HEK293 (cell line): ENCODE measurements around the gene CEMP1.
A peak's percentile ranks its signal among the peaks of the same experiment; 100 is the strongest.

ENCODE experiments used
- BCL6B ChIP-seq: fragments of 450-650 bp; formaldehyde crosslinking; IDR thresholded peaks from 2 replicates; pipeline ENCODE4 v1.5.1; 2017; ENCODE audit warnings: missing biosample characterization, missing genetic modification characterization
- HIC1 ChIP-seq: fragments of 450-650 bp; formaldehyde crosslinking; IDR thresholded peaks from 2 replicates; pipeline ENCODE4 v1.5.1; 2016; ENCODE audit warnings: missing biosample characterization, missing genetic modification characterization
- INSM2 ChIP-seq: fragments of 450-650 bp; formaldehyde crosslinking; IDR thresholded peaks from 2 replicates; pipeline ENCODE4 v1.5.1; 2016; ENCODE audit warnings: missing biosample characterization, missing genetic modification characterization
- KLF8 ChIP-seq: fragments of 450-650 bp; formaldehyde crosslinking; IDR thresholded peaks from 2 replicates; pipeline ENCODE4 v1.5.1; 2016; ENCODE audit warnings: missing biosample characterization, missing genetic modification characterization
- KLF9 ChIP-seq: fragments of 450-650 bp; formaldehyde crosslinking; IDR thresholded peaks from 2 replicates; pipeline ENCODE4 v1.5.1; 2016; ENCODE audit warnings: missing biosample characterization, missing genetic modification characterization, low read depth
- PRDM6 ChIP-seq: fragments of 450-650 bp; formaldehyde crosslinking; IDR thresholded peaks from 2 replicates; pipeline ENCODE4 v1.5.1; 2017; ENCODE audit warnings: missing biosample characterization, missing genetic modification characterization
- TCF7L2 ChIP-seq: IDR thresholded peaks from 2 replicates; pipeline ENCODE4 v1.6.1; 2011; ENCODE audit warnings: low read depth, mild to moderate bottlenecking, inconsistent platforms, low read length, moderate library complexity, borderline replicate concordance
- YY1 ChIP-seq: fragments of 450-650 bp; formaldehyde crosslinking; IDR thresholded peaks from 2 replicates; pipeline ENCODE4 v1.5.1; 2018; ENCODE audit warnings: missing biosample characterization, missing genetic modification characterization
- ZBTB17 ChIP-seq: fragments of 450-650 bp; formaldehyde crosslinking; IDR thresholded peaks from 2 replicates; pipeline ENCODE4 v1.5.1; 2016; ENCODE audit warnings: missing biosample characterization, missing genetic modification characterization
- ZNF121 ChIP-seq: fragments of 450-650 bp; formaldehyde crosslinking; IDR thresholded peaks from 2 replicates; pipeline ENCODE4 v1.5.1; 2016; ENCODE audit warnings: missing biosample characterization, missing genetic modification characterization
- ZNF18 ChIP-seq: fragments of 450-650 bp; formaldehyde crosslinking; IDR thresholded peaks from 2 replicates; pipeline ENCODE4 v1.5.1; 2016; ENCODE audit warnings: missing biosample characterization, missing genetic modification characterization
- ZNF223 ChIP-seq: fragments of 450-650 bp; formaldehyde crosslinking; IDR thresholded peaks from 2 replicates; pipeline ENCODE4 v1.5.1; 2016; ENCODE audit warnings: missing biosample characterization, missing genetic modification characterization
- ZNF521 ChIP-seq: fragments of 450-650 bp; formaldehyde crosslinking; IDR thresholded peaks from 2 replicates; pipeline ENCODE4 v1.5.1; 2017; ENCODE audit warnings: missing biosample characterization, mild to moderate bottlenecking, missing genetic modification characterization
- ZNF530 ChIP-seq: fragments of 450-650 bp; formaldehyde crosslinking; IDR thresholded peaks from 2 replicates; pipeline ENCODE4 v1.5.1; 2016; ENCODE audit warnings: low read depth, missing biosample characterization, missing genetic modification characterization
- ZNF561 ChIP-seq: fragments of 450-650 bp; IDR thresholded peaks from 2 replicates; pipeline ENCODE4 v1.5.1; 2018; ENCODE audit warnings: missing biosample characterization, missing genetic modification characterization, borderline replicate concordance
- ZNF585B ChIP-seq: fragments of 450-650 bp; formaldehyde crosslinking; IDR thresholded peaks from 2 replicates; pipeline ENCODE4 v1.5.1; 2016; ENCODE audit warnings: missing biosample characterization, missing genetic modification characterization
- ZNF621 ChIP-seq: fragments of 450-650 bp; formaldehyde crosslinking; IDR thresholded peaks from 2 replicates; pipeline ENCODE4 v1.5.1; 2017; ENCODE audit warnings: missing biosample characterization, missing genetic modification characterization
- ZNF701 ChIP-seq: fragments of 450-650 bp; formaldehyde crosslinking; IDR thresholded peaks from 2 replicates; pipeline ENCODE4 v1.5.1; 2016; ENCODE audit warnings: missing biosample characterization, missing genetic modification characterization
- ZNF785 ChIP-seq: fragments of 450-650 bp; formaldehyde crosslinking; IDR thresholded peaks from 2 replicates; pipeline ENCODE4 v1.5.1; 2016; ENCODE audit warnings: missing biosample characterization, missing genetic modification characterization
- TF ChIP-seq, protein P1 (sequence below): fragments of 450-650 bp; formaldehyde crosslinking; IDR thresholded peaks from 2 replicates; pipeline ENCODE4 v1.5.1; 2017; ENCODE audit warnings: missing biosample characterization, missing genetic modification characterization
- TF ChIP-seq, protein P2 (sequence below): fragments of 450-650 bp; formaldehyde crosslinking; conservative IDR thresholded peaks from 2 replicates; pipeline ENCODE4 v1.5.1; 2016; ENCODE audit warnings: low read depth, missing biosample characterization, missing genetic modification characterization

CEMP1 gene

DNA sequence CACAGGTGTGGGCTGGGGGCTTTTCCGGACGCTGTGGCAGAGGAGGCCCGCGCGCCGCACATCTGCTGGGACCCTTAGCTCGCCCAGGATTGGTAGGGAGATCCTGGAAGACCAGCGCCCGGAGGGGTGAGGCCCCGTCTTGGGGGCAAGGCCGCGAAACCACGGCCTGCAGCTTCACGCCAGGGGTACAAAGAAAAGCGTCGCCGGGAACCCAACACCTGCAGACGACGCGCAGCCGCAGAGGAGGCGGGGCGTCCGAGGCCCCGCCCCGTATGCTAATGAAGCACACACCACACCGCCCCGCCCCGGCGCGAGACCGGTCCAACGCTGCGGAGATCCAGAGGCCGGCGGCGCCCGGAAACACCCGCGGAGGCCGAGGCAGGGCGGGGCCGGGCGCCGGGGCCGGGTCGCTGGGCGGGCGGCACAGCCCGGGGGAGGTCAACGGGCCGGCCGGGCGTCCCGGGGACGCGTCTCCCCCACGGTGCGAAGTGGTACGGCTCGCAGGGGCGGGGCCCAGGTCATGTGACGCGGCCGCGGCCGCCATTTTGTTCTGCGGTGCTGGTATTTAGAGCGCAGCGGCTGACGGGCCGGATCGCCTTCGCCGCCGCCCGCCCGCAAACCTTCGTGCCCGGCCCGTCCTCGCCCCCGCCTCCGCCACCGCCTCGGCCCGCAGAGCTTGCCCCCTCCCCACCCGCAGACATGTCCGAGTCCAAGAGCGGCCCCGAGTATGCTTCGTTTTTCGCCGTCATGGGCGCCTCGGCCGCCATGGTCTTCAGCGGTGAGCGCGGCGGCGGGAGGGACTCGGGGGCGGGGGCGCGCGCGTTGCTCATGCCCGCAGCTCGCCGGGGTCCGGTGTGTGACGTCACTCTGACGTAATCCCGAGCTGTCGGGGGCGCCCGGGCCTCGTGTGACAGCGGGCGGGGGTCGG is 17.5 kb downstream of the CEMP1 start, which contains the start of gene ATP6V0C (continued):
- TF ChIP-seq HIC1 (tag by site-specific recombination) (peak; percentile 2; the same call in 1 of the 2 replicates), BCL6B (tag by site-specific recombination) (no peak), YY1 (peak; percentile 87), INSM2 (tag by site-specific recombination) (no peak), KLF9 (tag by site-specific recombination) (peak; percentile 74), ZNF223 (tag by site-specific recombination) (no peak), TCF7L2 (no peak), ZNF701 (tag by site-specific recombination) (no peak), KLF8 (tag by site-specific recombination) (peak; percentile 57; the same call in 1 of the 2 replicates), ZNF561 (no peak; the same call in 1 of the 2 replicates), ZNF530 (no peak), ZNF785 (0 out of 2 replicates have a peak, but pooled peaks have one; percentile 62), ZNF621 (tag by site-specific recombination) (no peak), ZNF585B (no peak), ZNF521 (tag by site-specific recombination) (no peak), ZNF18 (no peak), ZBTB17 (tag by site-specific recombination) (no peak), PRDM6 (tag by site-specific recombination) (no peak), ZNF121 (tag by site-specific recombination) (0 out of 2 replicates have a peak, but pooled peaks have one; percentile 17)
- TF ChIP-seq, protein P1, sequence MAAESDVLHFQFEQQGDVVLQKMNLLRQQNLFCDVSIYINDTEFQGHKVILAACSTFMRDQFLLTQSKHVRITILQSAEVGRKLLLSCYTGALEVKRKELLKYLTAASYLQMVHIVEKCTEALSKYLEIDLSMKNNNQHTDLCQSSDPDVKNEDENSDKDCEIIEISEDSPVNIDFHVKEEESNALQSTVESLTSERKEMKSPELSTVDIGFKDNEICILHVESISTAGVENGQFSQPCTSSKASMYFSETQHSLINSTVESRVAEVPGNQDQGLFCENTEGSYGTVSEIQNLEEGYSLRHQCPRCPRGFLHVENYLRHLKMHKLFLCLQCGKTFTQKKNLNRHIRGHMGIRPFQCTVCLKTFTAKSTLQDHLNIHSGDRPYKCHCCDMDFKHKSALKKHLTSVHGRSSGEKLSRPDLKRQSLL (tag by site-specific recombination) = no peak; the same call in none of the 2 replicates
- TF ChIP-seq, protein P2, sequence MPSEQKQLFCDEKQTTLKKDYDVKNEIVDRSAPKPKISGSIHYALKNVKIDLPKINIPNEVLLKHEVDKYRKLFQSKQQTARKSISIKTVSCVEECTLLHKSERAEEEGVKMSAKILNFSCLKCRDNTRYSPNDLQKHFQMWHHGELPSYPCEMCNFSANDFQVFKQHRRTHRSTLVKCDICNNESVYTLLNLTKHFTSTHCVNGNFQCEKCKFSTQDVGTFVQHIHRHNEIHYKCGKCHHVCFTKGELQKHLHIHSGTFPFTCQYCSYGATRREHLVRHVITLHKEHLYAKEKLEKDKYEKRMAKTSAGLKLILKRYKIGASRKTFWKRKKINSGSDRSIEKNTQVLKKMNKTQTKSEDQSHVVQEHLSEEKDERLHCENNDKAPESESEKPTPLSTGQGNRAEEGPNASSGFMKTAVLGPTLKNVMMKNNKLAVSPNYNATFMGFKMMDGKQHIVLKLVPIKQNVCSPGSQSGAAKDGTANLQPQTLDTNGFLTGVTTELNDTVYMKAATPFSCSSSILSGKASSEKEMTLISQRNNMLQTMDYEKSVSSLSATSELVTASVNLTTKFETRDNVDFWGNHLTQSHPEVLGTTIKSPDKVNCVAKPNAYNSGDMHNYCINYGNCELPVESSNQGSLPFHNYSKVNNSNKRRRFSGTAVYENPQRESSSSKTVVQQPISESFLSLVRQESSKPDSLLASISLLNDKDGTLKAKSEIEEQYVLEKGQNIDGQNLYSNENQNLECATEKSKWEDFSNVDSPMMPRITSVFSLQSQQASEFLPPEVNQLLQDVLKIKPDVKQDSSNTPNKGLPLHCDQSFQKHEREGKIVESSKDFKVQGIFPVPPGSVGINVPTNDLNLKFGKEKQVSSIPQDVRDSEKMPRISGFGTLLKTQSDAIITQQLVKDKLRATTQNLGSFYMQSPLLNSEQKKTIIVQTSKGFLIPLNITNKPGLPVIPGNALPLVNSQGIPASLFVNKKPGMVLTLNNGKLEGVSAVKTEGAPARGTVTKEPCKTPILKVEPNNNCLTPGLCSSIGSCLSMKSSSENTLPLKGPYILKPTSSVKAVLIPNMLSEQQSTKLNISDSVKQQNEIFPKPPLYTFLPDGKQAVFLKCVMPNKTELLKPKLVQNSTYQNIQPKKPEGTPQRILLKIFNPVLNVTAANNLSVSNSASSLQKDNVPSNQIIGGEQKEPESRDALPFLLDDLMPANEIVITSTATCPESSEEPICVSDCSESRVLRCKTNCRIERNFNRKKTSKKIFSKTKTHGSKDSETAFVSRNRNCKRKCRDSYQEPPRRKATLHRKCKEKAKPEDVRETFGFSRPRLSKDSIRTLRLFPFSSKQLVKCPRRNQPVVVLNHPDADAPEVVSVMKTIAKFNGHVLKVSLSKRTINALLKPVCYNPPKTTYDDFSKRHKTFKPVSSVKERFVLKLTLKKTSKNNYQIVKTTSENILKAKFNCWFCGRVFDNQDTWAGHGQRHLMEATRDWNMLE (tag by site-specific recombination) = no peak
